ACC112 (cell line): ENCODE results near the gene PREX1.

Experiments used
- H2AFZ ChIP-seq: fragments of 200-600 bp; sonication (generic); one replicate; pipeline ENCODE4 v1.6.0; 2017; ENCODE audit warnings: antibody characterized with exemption, low read length; ENCODE audit not compliant: unreplicated experiment
- H3K27ac ChIP-seq: fragments of 200-600 bp; sonication (generic); 2 replicates; pipeline ENCODE4 v1.5.1; 2014; ENCODE audit warnings: low read depth, mild to moderate bottlenecking, antibody characterized with exemption, low read length, moderate library complexity
- H3K27me3 ChIP-seq: fragments of 200-600 bp; sonication (generic); 2 replicates; pipeline ENCODE4 v1.6.1; 2014; ENCODE audit warnings: mild to moderate bottlenecking, antibody characterized with exemption, low read length, moderate library complexity, mixed read lengths; ENCODE audit not compliant: insufficient read depth
- H3K36me3 ChIP-seq: fragments of 200-600 bp; sonication (generic); 2 replicates; pipeline ENCODE4 v1.6.1; 2016; ENCODE audit warnings: mild to moderate bottlenecking, antibody characterized with exemption, low read length, moderate library complexity, mixed read lengths; ENCODE audit not compliant: insufficient read depth
- H3K4me1 ChIP-seq: fragments of 200-600 bp; sonication (generic); one replicate; pipeline ENCODE4 v1.6.1; 2016; ENCODE audit warnings: low read length, mixed read lengths; ENCODE audit not compliant: insufficient read depth, unreplicated experiment, control insufficient read depth
- H3K4me3 ChIP-seq: fragments of 200-600 bp; sonication (generic); 2 replicates; pipeline ENCODE4 v1.5.1; 2014; ENCODE audit warnings: mild to moderate bottlenecking, low read depth, low read length
- H3K79me2 ChIP-seq: fragments of 200-600 bp; sonication (generic); one replicate; pipeline ENCODE4 v1.6.0; 2016; ENCODE audit warnings: low read length; ENCODE audit not compliant: control insufficient read depth, unreplicated experiment, insufficient read depth

Gene PREX1

GRCh38 chr20:48749437-48749836 is 78.4 kb downstream of the PREX1 start:
- Histone ChIP-seq H3K79me2 (no peaks in the 10 kb centered on the region), H2AFZ (no peak overlapping the region), H3K27me3 (no peaks in the 10 kb centered on the region), H3K4me1 (no peaks in the 10 kb centered on the region), H3K27ac (no peak overlapping the region), H3K4me3 (no peak overlapping the region), H3K36me3 (no peaks in the 10 kb centered on the region)

GRCh38 chr20:48748556-48748955 is 79.2 kb downstream of the PREX1 start:
- Histone ChIP-seq H2AFZ (no peak overlapping the region), H3K36me3 (no peaks in the 10 kb centered on the region), H3K4me3 (no peak overlapping the region), H3K79me2 (no peaks in the 10 kb centered on the region), H3K27ac (no peak overlapping the region), H3K4me1 (no peaks in the 10 kb centered on the region), H3K27me3 (no peaks in the 10 kb centered on the region)

GRCh38 chr20:48747840-48748414 is 79.9 kb downstream of the PREX1 start:
- Histone ChIP-seq H3K79me2 (no peaks in the 10 kb centered on the region), H3K4me1 (no peaks in the 10 kb centered on the region)

GRCh38 chr20:48745330-48745729 is 82.5 kb downstream of the PREX1 start:
- Histone ChIP-seq H3K27me3 (no peaks in the 10 kb centered on the region), H3K4me3 (no peak overlapping the region), H3K36me3 (no peaks in the 10 kb centered on the region), H3K79me2 (no peaks in the 10 kb centered on the region), H3K27ac (no peak overlapping the region), H3K4me1 (no peaks in the 10 kb centered on the region), H2AFZ (no peak overlapping the region)

More at GRCh38 chr20:48747840-48748414, 79.9 kb downstream of the PREX1 start:
- H3K27ac ChIP-seq: no peak overlapping the region
- no peaks in the 10 kb centered on the region for H3K27me3 ChIP-seq
- H2AFZ ChIP-seq: no peak overlapping the region
- no peaks in the 10 kb centered on the region for H3K36me3 ChIP-seq
- H3K4me3 ChIP-seq: no peak overlapping the region

- H3K27me3 ChIP-seq: no peaks in the 10 kb centered on the region
- no peaks in the 10 kb centered on the region for H3K36me3 ChIP-seq
- no peak overlapping the region for H3K27ac ChIP-seq
- H3K4me3 ChIP-seq: no peak overlapping the region
- H3K79me2 ChIP-seq: no peaks in the 10 kb centered on the region
- no peak overlapping the region for H2AFZ ChIP-seq
- no peaks in the 10 kb centered on the region for H3K4me1 ChIP-seq
Observed at GRCh38 chr20:48744515-48744914, 83.3 kb downstream of the PREX1 start.

GRCh38 chr20:48743807-48744206 is 84.0 kb downstream of the PREX1 start:
- Histone ChIP-seq H3K4me3 (no peak overlapping the region), H2AFZ (no peak overlapping the region), H3K36me3 (no peaks in the 10 kb centered on the region), H3K27me3 (no peaks in the 10 kb centered on the region), H3K4me1 (no peaks in the 10 kb centered on the region), H3K79me2 (no peaks in the 10 kb centered on the region), H3K27ac (no peak overlapping the region)

GRCh38 chr20:48742912-48743680 is 84.7 kb downstream of the PREX1 start:
- Histone ChIP-seq H3K27me3 (no peaks in the 10 kb centered on the region), H3K79me2 (no peaks in the 10 kb centered on the region), H3K27ac (no peak overlapping the region), H3K4me3 (no peak overlapping the region), H3K4me1 (no peaks in the 10 kb centered on the region), H2AFZ (no peak overlapping the region), H3K36me3 (no peaks in the 10 kb centered on the region)

GRCh38 chr20:48742233-48742632 is 85.6 kb downstream of the PREX1 start:
- H3K36me3 ChIP-seq: no peaks in the 10 kb centered on the region
- H3K4me1 ChIP-seq: no peaks in the 10 kb centered on the region
- H2AFZ ChIP-seq: no peak overlapping the region
- no peak overlapping the region for H3K27ac ChIP-seq
- H3K27me3 ChIP-seq: no peaks in the 10 kb centered on the region
- no peaks in the 10 kb centered on the region for H3K79me2 ChIP-seq
- no peak overlapping the region for H3K4me3 ChIP-seq

GRCh38 chr20:48741669-48742068 is 86.1 kb downstream of the PREX1 start:
- H3K4me1 ChIP-seq: no peaks in the 10 kb centered on the region
- no peaks in the 10 kb centered on the region for H3K79me2 ChIP-seq
- no peaks in the 10 kb centered on the region for H3K36me3 ChIP-seq

GRCh38 chr20:48740712-48741111 is 87.1 kb downstream of the PREX1 start:
- H3K4me3 ChIP-seq: no peak overlapping the region
- no peak overlapping the region for H2AFZ ChIP-seq
- no peak overlapping the region for H3K27ac ChIP-seq
- H3K27me3 ChIP-seq: no peaks in the 10 kb centered on the region
- no peaks in the 10 kb centered on the region for H3K4me1 ChIP-seq
- H3K79me2 ChIP-seq: no peaks in the 10 kb centered on the region
- no peaks in the 10 kb centered on the region for H3K36me3 ChIP-seq

More at GRCh38 chr20:48741669-48742068, 86.1 kb downstream of the PREX1 start:
- Histone ChIP-seq H2AFZ (no peak overlapping the region), H3K27me3 (no peaks in the 10 kb centered on the region), H3K27ac (no peak overlapping the region), H3K4me3 (no peak overlapping the region)

GRCh38 chr20:48740292-48740649 is 87.5 kb downstream of the PREX1 start:
- Histone ChIP-seq H3K36me3 (no peaks in the 10 kb centered on the region), H2AFZ (no peak overlapping the region), H3K27me3 (no peaks in the 10 kb centered on the region), H3K79me2 (no peaks in the 10 kb centered on the region), H3K27ac (no peak overlapping the region), H3K4me3 (no peak overlapping the region), H3K4me1 (no peaks in the 10 kb centered on the region)
